Activated naive CD8-positive, alpha-beta T cell (primary cell): ENCODE results near the gene SBNO2.
A peak's percentile ranks its signal among the peaks of the same experiment; 100 is the strongest.

Experiments
- H3K27ac Mint-ChIP-seq: one replicate; pipeline ENCODE4 v1.8.0; 2021; ENCODE audit warnings: mixed read lengths
- H3K27me3 Mint-ChIP-seq: one replicate; pipeline ENCODE4 v1.8.0; 2021; ENCODE audit warnings: mixed read lengths
- H3K36me3 Mint-ChIP-seq: one replicate; pipeline ENCODE4 v1.8.0; 2021; ENCODE audit warnings: mixed read lengths
- H3K4me1 Mint-ChIP-seq: one replicate; pipeline ENCODE4 v1.8.0; 2021; ENCODE audit warnings: low read depth, mixed read lengths
- H3K4me3 Mint-ChIP-seq: one replicate; pipeline ENCODE4 v1.8.0; 2021; ENCODE audit warnings: mild to moderate bottlenecking, mixed read lengths
- H3K9me3 Mint-ChIP-seq: one replicate; pipeline ENCODE4 v1.8.0; 2021; ENCODE audit warnings: low read depth, mixed read lengths

Gene SBNO2

GRCh38 chr19:1106841-1107660 is 67.0 kb downstream of the SBNO2 start:
- Mint-ChIP-seq H3K9me3 (no peaks in the 10 kb centered on the region), H3K4me1 (peaks cover 15% of the 10 kb centered on the region), H3K27me3 (no peaks in the 10 kb centered on the region), H3K36me3 (no peaks in the 10 kb centered on the region), H3K27ac (no peak overlapping the region), H3K4me3 (no peak overlapping the region)

- H3K4me3 Mint-ChIP-seq, result peak overlapping the region; percentile 40
- no peaks in the 10 kb centered on the region for H3K27me3 Mint-ChIP-seq
- H3K9me3 Mint-ChIP-seq, result no peaks in the 10 kb centered on the region
- H3K36me3 Mint-ChIP-seq, result no peaks in the 10 kb centered on the region
- H3K27ac Mint-ChIP-seq, result no peak overlapping the region
- peaks cover 24% of the 10 kb centered on the region for H3K4me1 Mint-ChIP-seq
Measured at GRCh38 chr19:1105873-1106840, 67.9 kb downstream of the SBNO2 start.

- peak overlapping the region; percentile 54 for H3K27ac Mint-ChIP-seq
- no peaks in the 10 kb centered on the region for H3K36me3 Mint-ChIP-seq
- no peaks in the 10 kb centered on the region for H3K9me3 Mint-ChIP-seq
Measured at GRCh38 chr19:1105008-1105872, 68.8 kb downstream of the SBNO2 start.

GRCh38 chr19:1104311-1105007 is 69.6 kb downstream of the SBNO2 start:
- H3K27me3 Mint-ChIP-seq, result no peaks in the 10 kb centered on the region
- H3K9me3 Mint-ChIP-seq, result no peaks in the 10 kb centered on the region
- peaks cover 33% of the 10 kb centered on the region for H3K4me1 Mint-ChIP-seq
- peak overlapping the region; percentile 76 for H3K4me3 Mint-ChIP-seq
- H3K36me3 Mint-ChIP-seq, result no peaks in the 10 kb centered on the region
- H3K27ac Mint-ChIP-seq, result peak overlapping the region; percentile 46

More at GRCh38 chr19:1105008-1105872, 68.8 kb downstream of the SBNO2 start:
- H3K27me3 Mint-ChIP-seq, result no peaks in the 10 kb centered on the region
- peak overlapping the region; percentile 76 for H3K4me3 Mint-ChIP-seq
- H3K4me1 Mint-ChIP-seq, result peaks cover 26% of the 10 kb centered on the region

- Mint-ChIP-seq H3K9me3 (no peaks in the 10 kb centered on the region), H3K4me1 (peaks cover 39% of the 10 kb centered on the region), H3K27me3 (no peaks in the 10 kb centered on the region), H3K36me3 (no peaks in the 10 kb centered on the region), H3K4me3 (peak within 1 kb of the TSS; percentile 76), H3K27ac (peak within 1 kb of the TSS; percentile 90)
Measured at GRCh38 chr19:1103708-1104310, 70.3 kb downstream of the SBNO2 start, which contains the start of gene GPX4. GPX4 (plus strand) TSS chr19:1103994; CDS start chr19:1104044, 50 bp downstream.

- Mint-ChIP-seq H3K36me3 (no peaks in the 10 kb centered on the region), H3K27me3 (no peaks in the 10 kb centered on the region), H3K4me3 (peak overlapping the region; percentile 73), H3K27ac (peak overlapping the region; percentile 90), H3K9me3 (no peaks in the 10 kb centered on the region), H3K4me1 (peaks cover 43% of the 10 kb centered on the region)
Measured at GRCh38 chr19:1103132-1103707, 70.8 kb downstream of the SBNO2 start.

- H3K27me3 Mint-ChIP-seq, result no peaks in the 10 kb centered on the region
- peaks cover 46% of the 10 kb centered on the region for H3K4me1 Mint-ChIP-seq
- peak overlapping the region; percentile 73 for H3K4me3 Mint-ChIP-seq
- H3K9me3 Mint-ChIP-seq, result no peaks in the 10 kb centered on the region
- peak overlapping the region; percentile 84 for H3K27ac Mint-ChIP-seq
- no peaks in the 10 kb centered on the region for H3K36me3 Mint-ChIP-seq
Measured at GRCh38 chr19:1102407-1103131, 71.5 kb downstream of the SBNO2 start.

- peaks cover 49% of the 10 kb centered on the region for H3K4me1 Mint-ChIP-seq
- no peaks in the 10 kb centered on the region for H3K27me3 Mint-ChIP-seq
- H3K27ac Mint-ChIP-seq, result peak overlapping the region; percentile 73
- H3K9me3 Mint-ChIP-seq, result no peaks in the 10 kb centered on the region
- no peaks in the 10 kb centered on the region for H3K36me3 Mint-ChIP-seq
- H3K4me3 Mint-ChIP-seq, result peak overlapping the region; percentile 53
Measured at GRCh38 chr19:1101337-1101698, 72.8 kb downstream of the SBNO2 start.

GRCh38 chr19:1098177-1099051 is 75.7 kb downstream of the SBNO2 start:
- no peaks in the 10 kb centered on the region for H3K36me3 Mint-ChIP-seq
- H3K27me3 Mint-ChIP-seq, result no peaks in the 10 kb centered on the region
- H3K4me3 Mint-ChIP-seq, result peak overlapping the region; percentile 7
- H3K27ac Mint-ChIP-seq, result peak overlapping the region; percentile 80
- H3K4me1 Mint-ChIP-seq, result peaks cover 62% of the 10 kb centered on the region
- no peaks in the 10 kb centered on the region for H3K9me3 Mint-ChIP-seq

GRCh38 chr19:1097810-1098176 is 76.3 kb downstream of the SBNO2 start:
- Mint-ChIP-seq H3K36me3 (no peaks in the 10 kb centered on the region), H3K4me1 (peaks cover 56% of the 10 kb centered on the region), H3K27ac (peak overlapping the region; percentile 64), H3K9me3 (no peaks in the 10 kb centered on the region), H3K4me3 (no peak overlapping the region), H3K27me3 (no peaks in the 10 kb centered on the region)

GRCh38 chr19:1094978-1095701 is 78.9 kb downstream of the SBNO2 start, which contains the start of gene POLR2E:
POLR2E (minus strand) TSS chr19:1095375; CDS start chr19:1095315, 60 bp downstream.
- H3K27ac Mint-ChIP-seq, result peak within 1 kb of the TSS; percentile 95
- H3K27me3 Mint-ChIP-seq, result no peaks in the 10 kb centered on the region
- H3K4me1 Mint-ChIP-seq, result peaks cover 51% of the 10 kb centered on the region
- H3K9me3 Mint-ChIP-seq, result no peaks in the 10 kb centered on the region
- H3K36me3 Mint-ChIP-seq, result no peaks in the 10 kb centered on the region
- peak within 1 kb of the TSS; percentile 92 for H3K4me3 Mint-ChIP-seq

- no peaks in the 10 kb centered on the region for H3K27me3 Mint-ChIP-seq
- peak overlapping the region; percentile 83 for H3K27ac Mint-ChIP-seq
- H3K4me3 Mint-ChIP-seq, result peak overlapping the region; percentile 92
- no peaks in the 10 kb centered on the region for H3K36me3 Mint-ChIP-seq
- peaks cover 46% of the 10 kb centered on the region for H3K4me1 Mint-ChIP-seq
- no peaks in the 10 kb centered on the region for H3K9me3 Mint-ChIP-seq
Measured at GRCh38 chr19:1094655-1094977, 79.5 kb downstream of the SBNO2 start.
